ENCODE measurements around the gene RNF10.
"Not testable (repeated sequence)": the region's sequence is repeated elsewhere in the genome, so short reads cannot be mapped to it uniquely, and the experiment has no call there.

GRCh38 chr12:120617767-120618166, 83.6 kb downstream of the RNF10 start:
- TF ChIP-seq CTCF (IDR thresholded peaks at IDR 0.05; ENCODE audit: low read depth, low read length); EZH2phosphoT487 (IDR thresholded peaks at IDR 0.05; ENCODE audit: low read depth): not testable (repeated sequence)
